Mucosa of descending colon (tissue), 3 donors: ENCODE data around the gene CRYBB2. TPM values are rescaled to one million over a fixed set of nuclear protein-coding genes. Genes with fewer than 3 reads are reported as not detected.

Experiments
- ATAC-seq: fragments of 200-7000 bp; cut with Tn5 transposase; one replicate; pipeline ENCODE4 v1.9.1; 2020; ENCODE audit warnings: mild to moderate bottlenecking, moderate library complexity
- DNase-seq, 3 donors: peaks; one replicate each; pipeline ENCODE4 v3.0.0-alpha.2; 2020
- H3K36me3 ChIP-seq: fragments of 200-600 bp; one replicate; pipeline ENCODE4 v1.8.0; 2021; ENCODE audit warnings: low read depth, mild to moderate bottlenecking
- H3K4me1 ChIP-seq: fragments of 200-600 bp; one replicate; pipeline ENCODE4 v1.8.0; 2021; ENCODE audit warnings: low read depth, mild to moderate bottlenecking
- H3K4me3 ChIP-seq: fragments of 200-600 bp; one replicate; pipeline ENCODE4 v1.8.0; 2021; ENCODE audit warnings: mild to moderate bottlenecking
- H3K9me3 ChIP-seq: fragments of 200-600 bp; one replicate; pipeline ENCODE4 v1.8.0; 2021; ENCODE audit warnings: mild to moderate bottlenecking
- CTCF ChIP-seq: fragments of 200-600 bp; IDR thresholded peaks from one replicate; pipeline ENCODE4 v1.8.0; 2022; ENCODE audit warnings: antibody characterized with exemption, mild to moderate bottlenecking
- intact Hi-C, 2 donors: fragments of 100-400 bp; cut with DNase I in 1 of 2; cut with micrococcal nuclease in 1 of 2; formaldehyde crosslinking; loops; one replicate each; pipeline versions ENCODE4 v1.11.0 to v1.11.1; 2022; cut with DNase I, micrococcal nuclease
- total RNA-seq, 3 donors: library from RNA; stranded (reverse); fragmentation: NEBNext Ultra II Directional in 2 of 3; extraction: Animal tissue kit (Norgen Biotek cat#: 25700) in 2 of 3; gene quantifications; one replicate each; pipeline versions ENCODE4 v1.2.1 to v1.2.4, GENCODE V29; 2021 to 2023
- donor health status: DM: no; HTN: no; CAD: no; lungs with moderate emphysema.
- donor health status: DM: no; HTN: no; CAD: no.
- donor health status: DM: no; HTN: yes; CAD: no.

The CRYBB2 gene
- total RNA-seq, 3 donors from 2014 or later = 0.84 TPM; not detected in 2

GRCh38 chr22:25212337-25212736 is 7.1 kb upstream of the CRYBB2 start:
- TF ChIP-seq CTCF = no peak
- no peaks in the 10 kb centered on the region for H3K4me1 ChIP-seq
- intact Hi-C loops = no loop called here
- no peak overlapping the region for H3K4me3 ChIP-seq
- DNase-seq (no peak), ATAC-seq (no peak)
- H3K36me3 ChIP-seq = no peaks in the 10 kb centered on the region
- no peaks in the 10 kb centered on the region for H3K9me3 ChIP-seq

GRCh38 chr22:25213221-25213620 is 6.2 kb upstream of the CRYBB2 start:
- no peaks in the 10 kb centered on the region for H3K36me3 ChIP-seq
- intact Hi-C loops = no loop called here
- TF ChIP-seq CTCF = no peak
- DNase-seq = no peak
- H3K9me3 ChIP-seq = no peaks in the 10 kb centered on the region
- ATAC-seq = no peak
- H3K4me1 ChIP-seq = no peaks in the 10 kb centered on the region
- H3K4me3 ChIP-seq = no peak overlapping the region

GRCh38 chr22:25216230-25216629 is 3.2 kb upstream of the CRYBB2 start:
- ATAC-seq (no peak), DNase-seq (no peak)
- H3K36me3 ChIP-seq = no peaks in the 10 kb centered on the region
- H3K4me1 ChIP-seq = no peaks in the 10 kb centered on the region
- H3K9me3 ChIP-seq = no peaks in the 10 kb centered on the region
- H3K4me3 ChIP-seq = no peak overlapping the region
- intact Hi-C loops = no loop called here
- TF ChIP-seq CTCF = no peak

- ATAC-seq (no peak), DNase-seq (no peak)
- no peak overlapping the region for H3K4me3 ChIP-seq
- no peak for TF ChIP-seq CTCF
- no peaks in the 10 kb centered on the region for H3K36me3 ChIP-seq
- intact Hi-C loops = no loop called here
- no peaks in the 10 kb centered on the region for H3K9me3 ChIP-seq
- H3K4me1 ChIP-seq = no peaks in the 10 kb centered on the region
Observed at GRCh38 chr22:25219948-25220442, 556 bp downstream of the CRYBB2 start.

GRCh38 chr22:25221790-25222189 is 2.4 kb downstream of the CRYBB2 start:
- no peaks in the 10 kb centered on the region for H3K9me3 ChIP-seq
- TF ChIP-seq CTCF = no peak
- H3K36me3 ChIP-seq = no peaks in the 10 kb centered on the region
- H3K4me1 ChIP-seq = no peaks in the 10 kb centered on the region
- intact Hi-C loops = no loop called here
- H3K4me3 ChIP-seq = no peak overlapping the region
- DNase-seq (no peak), ATAC-seq (peak; percentile 64)

- intact Hi-C loops = no loop called here
- H3K36me3 ChIP-seq = no peaks in the 10 kb centered on the region
- no peak for TF ChIP-seq CTCF
- ATAC-seq (no peak), DNase-seq (no peak)
- H3K9me3 ChIP-seq = no peaks in the 10 kb centered on the region
- no peaks in the 10 kb centered on the region for H3K4me1 ChIP-seq
- no peak overlapping the region for H3K4me3 ChIP-seq
Observed at GRCh38 chr22:25223269-25223850, 3.9 kb downstream of the CRYBB2 start.
